HCT116 (cell line): ENCODE measurements around the gene PPP1R2B. TPM values are rescaled to one million over a fixed set of nuclear protein-coding genes. Genes with fewer than 3 reads are reported as not detected.

Source experiments
- ATAC-seq: fragments of 200-7000 bp; cut with Tn5 transposase; 2 replicates; pipeline ENCODE4 v1.9.1; 2020; ENCODE audit warnings: mild to moderate bottlenecking, moderate library complexity
- BruUV-seq: library from RNA; stranded (reverse); fragments of 400-500 nt; replicated peaks from 2 replicates; lab custom pipeline; 2021; lab: Mats Ljungman, UMichigan
- CTCF ChIA-PET: fragments of 300-600 bp; sonication (Branson Sonifier 250); formaldehyde crosslinking; loops from one replicate; lab custom pipeline; 2021; ENCODE audit warnings: antibody characterized with exemption; lab: Charles Lee
- POLR2A ChIA-PET: fragments of 300-600, 350-600 bp; sonication (Branson Sonifier 250); formaldehyde crosslinking; loops from one replicate; lab custom pipeline; 2021; ENCODE audit warnings: antibody characterized with exemption; lab: Charles Lee
- RAD21 ChIA-PET, 2 experiments: fragments of 300-600 bp; sonication (Branson Sonifier 250); formaldehyde crosslinking; loops; one replicate each; lab custom pipeline; 2023; ENCODE audit warnings: low total read pairs in 2 of 2; ENCODE audit not compliant: uncharacterized antibody in 2 of 2, unreplicated experiment in 2 of 2, low non-redundant PET in 1 of 2; lab: Charles Lee
- DNase-seq: peaks from one replicate; pipeline ENCODE4 v3.0.0-alpha.2; 2010; ENCODE audit warnings: low read depth, low spot score
- H2AFZ ChIP-seq: fragments of 200-600 bp; shearing (Covaris generic), sonication (generic); 2 replicates; pipeline ENCODE4 v1.6.1; 2017; ENCODE audit warnings: low read depth, mixed run types, mixed read lengths, antibody characterized with exemption, low read length; ENCODE audit not compliant: poor library complexity, severe bottlenecking
- H3K27ac ChIP-seq: 2 replicates; pipeline ENCODE4 v1.5.1; 2012; ENCODE audit warnings: low read depth, low read length
- H3K27me3 ChIP-seq: fragments of 200-600 bp; sonication (generic); 2 replicates; pipeline ENCODE4 v1.6.1; 2016; ENCODE audit warnings: mixed run types, low read length, mixed read lengths; ENCODE audit not compliant: insufficient read depth
- H3K36me3 ChIP-seq, 2 experiments: fragments of 200-500 bp in 1 of 2; fragments of 200-600 bp in 1 of 2; sonication (Bioruptor generic) in 1 of 2; sonication (generic) in 1 of 2; 2 replicates each; pipeline versions ENCODE4 v1.5.1 to v1.6.1; 2014 to 2016; ENCODE audit warnings: low read length in 2 of 2, inconsistent platforms in 1 of 2, mixed read lengths in 1 of 2, mixed run types in 1 of 2; ENCODE audit not compliant: insufficient read depth in 2 of 2, control insufficient read depth in 1 of 2
- H3K4me1 ChIP-seq, 2 experiments: fragments of 200-600 bp in 1 of 2; sonication (generic) in 1 of 2; 2 replicates each; pipeline versions ENCODE4 v1.5.1 to v1.6.1; 2012 to 2017; ENCODE audit warnings: low read length in 2 of 2, inconsistent platforms in 1 of 2, mild to moderate bottlenecking in 1 of 2, mixed read lengths in 1 of 2, mixed run types in 1 of 2, moderate library complexity in 1 of 2; ENCODE audit not compliant: insufficient read depth in 2 of 2, control insufficient read depth in 1 of 2
- H3K4me2 ChIP-seq: fragments of 200-600 bp; sonication (generic); 2 replicates; pipeline ENCODE4 v1.6.1; 2017; ENCODE audit warnings: mixed run types, low read length, mixed read lengths
- H3K4me3 ChIP-seq, 2 experiments: fragments of 200-600 bp in 1 of 2; sonication (generic) in 1 of 2; replicated peaks in 1 of 2; 2 replicates each; pipeline ENCODE4 v1.5.1; 2011 to 2016; ENCODE audit warnings: low read length in 2 of 2, control low read depth in 1 of 2, low read depth in 1 of 2, mild to moderate bottlenecking in 1 of 2, mixed read lengths in 1 of 2, mixed run types in 1 of 2
- H3K79me2 ChIP-seq: fragments of 200-600 bp; sonication (generic); 2 replicates; pipeline ENCODE4 v1.6.1; 2017; ENCODE audit warnings: mild to moderate bottlenecking, mixed run types, low read length, moderate library complexity, mixed read lengths; ENCODE audit not compliant: insufficient read depth
- H3K9ac ChIP-seq: fragments of 200-600 bp; sonication (generic); 2 replicates; pipeline ENCODE4 v1.6.1; 2016; ENCODE audit warnings: low read length, mixed read lengths
- H3K9me2 ChIP-seq: fragments of 200-600 bp; sonication (generic), shearing (Covaris generic); 2 replicates; pipeline ENCODE4 v1.6.1; 2017; ENCODE audit warnings: mixed run types, mild to moderate bottlenecking, moderate library complexity; ENCODE audit not compliant: insufficient read depth
- H3K9me3 ChIP-seq, 2 experiments: fragments of 200-500 bp in 1 of 2; fragments of 200-600 bp in 1 of 2; sonication (Bioruptor generic) in 1 of 2; sonication (generic) in 1 of 2; 2 replicates each; pipeline ENCODE4 v1.6.1; 2014 to 2017; ENCODE audit warnings: low read length in 2 of 2, mixed read lengths in 2 of 2, inconsistent platforms in 1 of 2, low read depth in 1 of 2, mild to moderate bottlenecking in 1 of 2, mixed run types in 1 of 2, moderate library complexity in 1 of 2; ENCODE audit not compliant: control insufficient read depth in 1 of 2, insufficient read depth in 1 of 2
- H4K20me1 ChIP-seq: fragments of 200-600 bp; sonication (generic), shearing (Covaris generic); 2 replicates; pipeline ENCODE4 v1.6.1; 2017; ENCODE audit warnings: mixed run types, mild to moderate bottlenecking, moderate library complexity; ENCODE audit not compliant: insufficient read depth
- CBX3 ChIP-seq: IDR thresholded peaks from 2 replicates; pipeline ENCODE4 v1.6.1; 2012; ENCODE audit warnings: low read depth
- CEBPB ChIP-seq: IDR thresholded peaks from 2 replicates; pipeline ENCODE4 v1.6.1; 2012; ENCODE audit warnings: low read depth
- CTCF ChIP-seq, 3 experiments: fragments of 200-600 bp in 1 of 3; sonication (generic) in 1 of 3; IDR thresholded peaks in 2 of 3; conservative IDR thresholded peaks in 1 of 3; 2 replicates each; pipeline ENCODE4 v1.5.1; 2012 to 2017; ENCODE audit warnings: low read depth in 2 of 3, low read length in 2 of 3, antibody characterized with exemption in 1 of 3, borderline replicate concordance in 1 of 3, control low read depth in 1 of 3, mild to moderate bottlenecking in 1 of 3, mixed read lengths in 1 of 3, mixed run types in 1 of 3, moderate library complexity in 1 of 3; ENCODE audit not compliant: insufficient read depth in 1 of 3
- EGR1 ChIP-seq: IDR thresholded peaks from 2 replicates; pipeline ENCODE4 v1.6.1; 2012; ENCODE audit warnings: low read depth
- ELF1 ChIP-seq: IDR thresholded peaks from 2 replicates; pipeline ENCODE4 v1.6.1; 2012; ENCODE audit warnings: low read depth, borderline replicate concordance
- EZH2phosphoT487 ChIP-seq: fragments of 200-600 bp; IDR thresholded peaks from 2 replicates; pipeline ENCODE4 v1.6.1; 2018; ENCODE audit warnings: antibody characterized with exemption, borderline replicate concordance
- FOSL1 ChIP-seq: IDR thresholded peaks from 2 replicates; pipeline ENCODE4 v1.6.1; 2012; ENCODE audit warnings: low read depth
- JUND ChIP-seq: IDR thresholded peaks from 2 replicates; pipeline ENCODE4 v1.6.1; 2012
- MAX ChIP-seq: IDR thresholded peaks from 2 replicates; pipeline ENCODE4 v1.6.1; 2012
- POLR2A ChIP-seq: IDR thresholded peaks from 2 replicates; pipeline ENCODE4 v1.7.0; 2011; ENCODE audit warnings: borderline replicate concordance; ENCODE audit not compliant: insufficient read depth, insufficient read length; ENCODE audit errors: extremely low read depth
- POLR2AphosphoS5 ChIP-seq: IDR thresholded peaks from 2 replicates; pipeline ENCODE4 v1.6.1; 2011; ENCODE audit warnings: mild to moderate bottlenecking, low read depth, low read length, moderate library complexity
- RAD21 ChIP-seq: IDR thresholded peaks from 2 replicates; pipeline ENCODE4 v1.6.1; 2012; ENCODE audit warnings: low read depth, mild to moderate bottlenecking
- SP1 ChIP-seq: IDR thresholded peaks from 2 replicates; pipeline ENCODE4 v1.6.1; 2012; ENCODE audit warnings: low read depth
- SRF ChIP-seq: IDR thresholded peaks from 2 replicates; pipeline ENCODE4 v1.6.1; 2012; ENCODE audit warnings: low read depth
- TCF7L2 ChIP-seq: IDR thresholded peaks from 2 replicates; pipeline ENCODE4 v1.7.0; 2011; ENCODE audit warnings: borderline replicate concordance, inconsistent platforms; ENCODE audit not compliant: insufficient read depth, insufficient read length; ENCODE audit errors: extremely low read depth
- YY1 ChIP-seq: IDR thresholded peaks from 2 replicates; pipeline ENCODE4 v1.6.1; 2011; ENCODE audit warnings: low read length, low read depth, moderate library complexity, mild to moderate bottlenecking; ENCODE audit not compliant: insufficient replicate concordance; ENCODE audit errors: extremely low read depth
- ZBTB33 ChIP-seq: IDR thresholded peaks from 2 replicates; pipeline ENCODE4 v1.6.1; 2011; ENCODE audit warnings: mild to moderate bottlenecking, low read length, moderate library complexity; ENCODE audit not compliant: insufficient replicate concordance; ENCODE audit errors: extremely low read depth
- ZFX ChIP-seq: fragments of 450-650 bp; IDR thresholded peaks from 2 replicates; pipeline ENCODE4 v1.6.1; 2017
- ZNF274 ChIP-seq: fragments of 200-500 bp; sonication (Bioruptor generic); IDR thresholded peaks from 2 replicates; pipeline ENCODE4 v1.6.1; 2014; ENCODE audit warnings: mild to moderate bottlenecking, low read depth, low read length, inconsistent platforms
- intact Hi-C: fragments of 100-400 bp; cut with micrococcal nuclease; formaldehyde crosslinking; loops from 2 replicates; pipeline ENCODE4 v1.10.0; 2022
- total RNA-seq: library from RNA; stranded (reverse); gene quantifications from one replicate; pipeline ENCODE4 v1.2.1, GENCODE V29; 2021; ENCODE audit not compliant: unreplicated experiment

The PPP1R2B gene
- total RNA-seq, 1 experiment from 2014 or later: not detected

GRCh38 chr5:156883316-156883875, 33.3 kb downstream of the PPP1R2B start (continued):
- no peak for TF ChIP-seq MAX
- TF ChIP-seq ELF1: no peak
- TF ChIP-seq ZFX: no peak
- no peak for TF ChIP-seq POLR2AphosphoS5
- no peak for TF ChIP-seq YY1
- no peak for TF ChIP-seq EZH2phosphoT487

- ATAC-seq: no peak
These were observed 38.4 kb downstream of the PPP1R2B start for GRCh38 chr5:156888520-156888919.

More at GRCh38 chr5:156888520-156888919, 38.4 kb downstream of the PPP1R2B start:
- no peaks in the 10 kb centered on the region for H3K36me3 ChIP-seq
- H3K79me2 ChIP-seq: no peaks in the 10 kb centered on the region
- RAD21 ChIA-PET: no interaction called here
- H3K9me3 ChIP-seq: no peaks in the 10 kb centered on the region
- H3K4me2 ChIP-seq: no peak overlapping the region
- H4K20me1 ChIP-seq: no peaks in the 10 kb centered on the region
- no TSS peak for BruUV-seq
- CTCF ChIA-PET: no interaction called here
- TF ChIP-seq CBX3 (no peak), ZNF274 (no peak), FOSL1 (no peak), ZFX (no peak), POLR2AphosphoS5 (no peak), ZBTB33 (no peak), TCF7L2 (no peak), JUND (no peak), RAD21 (no peak), YY1 (no peak), POLR2A (no peak), EGR1 (no peak), ELF1 (no peak), SRF (no peak), MAX (no peak), CEBPB (no peak), SP1 (no peak), CTCF (IDR thresholded peaks at IDR 0.05 in 2 of 3, conservative IDR thresholded peaks at IDR 0.05 in 1 of 3; ENCODE audit: borderline replicate concordance in 1 of 3, insufficient read depth in 1 of 3, low read depth in 2 of 3, low read length in 2 of 3) (no peak)
- TF ChIP-seq, all 23 proteins: peak for 0
- H3K4me1 ChIP-seq: no peaks in the 10 kb centered on the region
- H2AFZ ChIP-seq: no peak overlapping the region
- H3K4me3 ChIP-seq: no peak overlapping the region
- H3K27ac ChIP-seq: no peak overlapping the region
- no peaks in the 10 kb centered on the region for H3K9me2 ChIP-seq
- no peak overlapping the region for H3K9ac ChIP-seq
- peaks cover 15% of the 10 kb centered on the region for H3K27me3 ChIP-seq
- intact Hi-C loops: no loop called here
- no peak for DNase-seq
- POLR2A ChIA-PET: no interaction called here
